ENCODE data around the gene PRPF38B.

Gene PRPF38B

GRCh38 chr1:108747171-108747850 is 55.2 kb downstream of the PRPF38B start:
- peak overlapping the region; percentile 80 for H2AFZ ChIP-seq (ENCODE audit: low read length, unreplicated experiment)
- no peaks in the 10 kb centered on the region for H3K27me3 ChIP-seq (ENCODE audit: insufficient read depth, low read length)
- peaks cover 16% of the 10 kb centered on the region for H3K4me1 ChIP-seq (ENCODE audit: control insufficient read depth, insufficient read depth, low read length, unreplicated experiment)
- peaks cover 39% of the 10 kb centered on the region for H3K79me2 ChIP-seq (ENCODE audit: control insufficient read depth, insufficient read depth, low read length, unreplicated experiment)
- H3K36me3 ChIP-seq (ENCODE audit: insufficient read depth, low read length) = peaks cover 3% of the 10 kb centered on the region
- peak overlapping the region; percentile 85 for H3K4me3 ChIP-seq (ENCODE audit: low read depth, low read length)
- peak overlapping the region; percentile 89 for H3K27ac ChIP-seq (ENCODE audit: low read depth, low read length)

GRCh38 chr1:108747898-108748297 is 55.8 kb downstream of the PRPF38B start:
- peak overlapping the region; percentile 85 for H3K4me3 ChIP-seq (ENCODE audit: low read depth, low read length)
- H3K27ac ChIP-seq (ENCODE audit: low read depth, low read length) = peak overlapping the region; percentile 89

GRCh38 chr1:108749081-108749480 is 57.0 kb downstream of the PRPF38B start:
- H3K4me1 ChIP-seq (ENCODE audit: control insufficient read depth, insufficient read depth, low read length, unreplicated experiment) = peaks cover 16% of the 10 kb centered on the region
- no peak overlapping the region for H3K27ac ChIP-seq (ENCODE audit: low read depth, low read length)
- H3K4me3 ChIP-seq (ENCODE audit: low read depth, low read length) = peak overlapping the region; percentile 13; the same call in 1 of the 2 replicates
- H3K79me2 ChIP-seq (ENCODE audit: control insufficient read depth, insufficient read depth, low read length, unreplicated experiment) = peaks cover 47% of the 10 kb centered on the region
- no peak overlapping the region for H2AFZ ChIP-seq (ENCODE audit: low read length, unreplicated experiment)
- no peaks in the 10 kb centered on the region for H3K27me3 ChIP-seq (ENCODE audit: insufficient read depth, low read length)
- peaks cover 15% of the 10 kb centered on the region for H3K36me3 ChIP-seq (ENCODE audit: insufficient read depth, low read length)

More at GRCh38 chr1:108747898-108748297, 55.8 kb downstream of the PRPF38B start:
- Histone ChIP-seq H2AFZ (ENCODE audit: low read length, unreplicated experiment) (no peak overlapping the region), H3K79me2 (ENCODE audit: control insufficient read depth, insufficient read depth, low read length, unreplicated experiment) (peaks cover 45% of the 10 kb centered on the region), H3K36me3 (ENCODE audit: insufficient read depth, low read length) (peaks cover 9% of the 10 kb centered on the region), H3K27me3 (ENCODE audit: insufficient read depth, low read length) (no peaks in the 10 kb centered on the region), H3K4me1 (ENCODE audit: control insufficient read depth, insufficient read depth, low read length, unreplicated experiment) (peaks cover 16% of the 10 kb centered on the region)

GRCh38 chr1:108750476-108751181 is 58.5 kb downstream of the PRPF38B start:
- no peak overlapping the region for H3K27ac ChIP-seq (ENCODE audit: low read depth, low read length)
- H3K79me2 ChIP-seq (ENCODE audit: control insufficient read depth, insufficient read depth, low read length, unreplicated experiment) = peaks cover 47% of the 10 kb centered on the region
- H2AFZ ChIP-seq (ENCODE audit: low read length, unreplicated experiment) = no peak overlapping the region
- peaks cover 18% of the 10 kb centered on the region for H3K36me3 ChIP-seq (ENCODE audit: insufficient read depth, low read length)
- H3K27me3 ChIP-seq (ENCODE audit: insufficient read depth, low read length) = no peaks in the 10 kb centered on the region
- no peak overlapping the region for H3K4me3 ChIP-seq (ENCODE audit: low read depth, low read length)
- H3K4me1 ChIP-seq (ENCODE audit: control insufficient read depth, insufficient read depth, low read length, unreplicated experiment) = peaks cover 16% of the 10 kb centered on the region

Measured in ACC112 (cell line).